ENCODE results near the gene LIMK1.
"Not testable (repeated sequence)": the region's sequence is repeated elsewhere in the genome, so short reads cannot be mapped to it uniquely, and the experiment has no call there.

LIMK1 gene

DNA sequence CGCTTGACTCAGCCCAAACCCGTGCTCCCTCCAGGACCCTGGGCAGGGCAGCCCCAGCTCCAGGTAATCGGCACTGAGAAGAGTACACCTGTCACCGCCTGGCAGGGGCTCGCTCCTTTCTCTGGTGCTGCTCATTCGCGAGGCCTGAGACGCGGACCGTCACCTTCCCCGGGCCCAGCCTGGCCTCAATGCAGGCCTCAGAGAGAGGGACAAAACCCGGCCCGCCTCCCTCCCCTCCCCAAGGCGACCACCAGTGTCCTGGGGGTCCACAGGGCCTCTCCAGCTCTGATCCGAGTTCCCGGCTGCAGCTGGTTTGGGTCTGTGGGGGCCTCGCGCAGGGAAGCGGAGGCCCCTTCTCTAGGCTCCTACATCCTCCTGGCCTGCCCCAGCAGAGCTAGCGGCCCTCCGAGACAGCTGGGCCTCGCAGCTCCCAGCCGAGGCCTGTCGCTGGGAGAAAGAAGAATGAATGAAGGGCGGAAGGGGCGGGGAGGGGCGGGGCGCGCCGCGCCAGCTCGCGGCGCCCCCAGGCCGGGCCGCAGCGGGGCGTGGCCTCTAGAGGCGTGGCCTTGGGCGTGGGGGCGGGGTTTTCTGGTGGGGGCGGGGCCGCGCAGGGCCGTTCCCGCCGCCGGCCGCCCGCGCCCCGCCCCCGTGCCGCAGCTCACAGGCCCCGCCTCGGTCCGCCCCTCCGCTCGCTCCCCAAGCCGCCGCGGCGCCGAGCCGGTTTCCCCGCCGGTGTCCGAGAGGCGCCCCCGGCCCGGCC, at the start of gene LIMK1:
LIMK1 (plus strand) TSS at position 688 of the 760 bp plus-strand sequence. CDS start 187 bp downstream, outside the sequence.
- FAIRE-seq = peak; percentile 67
- DNase-seq (ENCODE audit: extremely low spot score, insufficient read length, low read depth) = peak; percentile 90

DNA sequence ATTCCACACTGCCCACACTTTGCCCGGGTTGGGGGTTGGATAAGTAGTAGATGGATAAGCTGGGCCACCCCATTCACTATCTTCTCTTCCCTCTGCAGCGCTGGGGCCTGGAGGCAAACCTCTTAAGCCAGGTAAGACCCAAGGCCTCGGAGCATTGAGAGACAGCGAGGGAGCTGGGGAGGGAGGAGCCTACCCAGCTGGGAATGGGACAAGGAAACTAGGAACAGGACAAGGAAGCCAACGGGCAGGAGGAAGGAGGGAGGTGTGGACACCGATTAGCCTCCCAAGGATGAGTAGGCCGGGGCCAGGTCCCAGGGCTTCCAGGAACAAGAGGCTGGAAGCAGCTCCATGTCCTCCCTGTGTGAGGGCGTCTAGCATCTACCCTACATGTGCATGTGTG, 46.0 kb upstream of the LIMK1 start:
- no peak for DNase-seq (ENCODE audit: extremely low spot score, insufficient read length, low read depth)
- no peak for FAIRE-seq

DNA sequence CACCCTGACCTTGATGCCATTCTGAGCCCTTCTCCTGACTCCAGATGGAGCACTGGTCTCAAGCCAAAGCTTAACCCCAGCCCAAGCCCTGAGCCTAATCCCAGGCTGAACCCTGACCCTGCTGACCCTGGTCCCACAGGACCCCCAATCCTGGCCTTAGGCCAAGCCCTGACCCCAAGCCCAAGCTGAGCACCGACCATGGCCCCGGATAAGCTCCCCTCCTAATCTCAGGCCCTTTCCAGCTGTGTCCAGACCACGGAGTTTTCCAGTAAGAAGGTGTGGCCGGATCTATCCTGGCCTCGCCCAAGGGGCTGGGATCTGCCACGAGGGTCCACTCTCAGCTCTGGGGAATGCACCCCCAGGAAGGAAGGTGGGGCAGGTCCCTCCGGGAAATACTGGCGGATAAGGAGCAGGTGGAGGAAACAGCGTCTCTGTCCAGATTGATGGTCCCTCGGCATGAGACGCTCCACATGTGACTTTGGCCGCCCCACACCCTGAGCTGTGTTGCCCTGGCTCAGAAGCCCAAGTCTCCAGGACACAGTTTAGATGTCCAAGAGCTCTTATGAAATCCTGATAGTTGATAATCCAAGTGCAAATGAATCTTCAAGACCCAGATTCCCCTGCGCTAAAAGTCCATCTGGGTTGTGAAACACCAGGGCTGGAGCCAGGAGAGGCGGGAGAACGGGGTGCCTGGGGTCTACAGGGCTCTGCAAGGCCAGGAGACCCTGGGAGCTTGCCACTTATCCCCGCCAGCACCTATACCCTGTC, 45.2 kb upstream of the LIMK1 start:
- DNase-seq (ENCODE audit: extremely low spot score, insufficient read length, low read depth) (no peak), FAIRE-seq (no peak)

DNA sequence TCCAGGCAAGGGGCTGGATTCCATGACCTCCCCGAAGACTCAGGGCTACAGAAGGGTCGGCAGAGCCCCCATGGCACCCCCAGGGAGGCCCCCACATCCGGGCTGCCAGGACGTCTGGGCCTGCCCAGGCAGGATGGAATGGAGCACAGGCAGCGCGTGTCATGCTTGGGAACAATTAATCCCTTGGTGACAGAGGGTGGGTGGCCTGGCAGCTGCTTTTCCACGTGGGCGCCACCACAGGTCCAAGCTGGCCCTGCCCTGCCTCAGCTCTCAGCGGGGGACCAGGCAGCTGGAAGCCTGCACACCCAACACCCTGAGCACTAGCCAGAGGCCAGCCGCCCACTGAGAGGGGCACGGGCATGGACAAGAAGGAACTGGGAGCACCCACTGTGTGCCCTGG, 44.3 kb upstream of the LIMK1 start:
- DNase-seq (ENCODE audit: extremely low spot score, insufficient read length, low read depth) = no peak
- FAIRE-seq = no peak

DNA sequence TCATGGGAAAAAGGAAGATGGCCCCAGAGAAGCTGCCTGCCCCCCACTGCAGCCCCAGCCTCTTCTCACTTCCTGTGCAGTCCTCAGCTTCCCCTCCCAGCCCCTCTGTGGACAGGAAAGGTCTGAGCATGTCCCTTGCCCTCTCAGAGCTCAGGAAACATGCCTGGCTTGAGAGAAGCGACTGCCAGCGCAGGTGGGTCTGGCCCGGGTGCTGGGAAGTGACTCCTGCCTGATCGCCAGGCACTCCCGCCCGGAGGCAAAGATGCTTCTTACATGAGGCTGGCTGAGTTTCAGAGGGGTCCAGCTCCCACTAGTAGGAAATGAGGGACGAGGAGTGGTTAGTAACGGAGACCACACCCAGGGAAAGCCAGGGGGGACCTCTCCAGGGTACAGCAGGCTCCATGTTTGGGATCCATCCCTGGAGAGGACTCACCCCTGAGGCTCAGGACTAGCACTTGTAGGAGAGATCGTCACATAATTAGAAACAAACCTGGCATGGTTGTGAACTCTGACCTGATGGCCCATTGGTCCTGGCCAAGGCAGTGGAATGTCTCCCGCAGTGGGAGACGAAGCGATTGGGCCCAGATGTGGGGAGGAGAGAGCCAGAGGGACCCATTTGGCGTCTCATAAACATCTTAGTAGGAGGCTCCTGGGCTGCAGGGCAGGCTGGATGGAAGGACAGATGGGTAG, 43.4 kb upstream of the LIMK1 start:
- DNase-seq (ENCODE audit: extremely low spot score, insufficient read length, low read depth) (no peak), FAIRE-seq (no peak)

DNA sequence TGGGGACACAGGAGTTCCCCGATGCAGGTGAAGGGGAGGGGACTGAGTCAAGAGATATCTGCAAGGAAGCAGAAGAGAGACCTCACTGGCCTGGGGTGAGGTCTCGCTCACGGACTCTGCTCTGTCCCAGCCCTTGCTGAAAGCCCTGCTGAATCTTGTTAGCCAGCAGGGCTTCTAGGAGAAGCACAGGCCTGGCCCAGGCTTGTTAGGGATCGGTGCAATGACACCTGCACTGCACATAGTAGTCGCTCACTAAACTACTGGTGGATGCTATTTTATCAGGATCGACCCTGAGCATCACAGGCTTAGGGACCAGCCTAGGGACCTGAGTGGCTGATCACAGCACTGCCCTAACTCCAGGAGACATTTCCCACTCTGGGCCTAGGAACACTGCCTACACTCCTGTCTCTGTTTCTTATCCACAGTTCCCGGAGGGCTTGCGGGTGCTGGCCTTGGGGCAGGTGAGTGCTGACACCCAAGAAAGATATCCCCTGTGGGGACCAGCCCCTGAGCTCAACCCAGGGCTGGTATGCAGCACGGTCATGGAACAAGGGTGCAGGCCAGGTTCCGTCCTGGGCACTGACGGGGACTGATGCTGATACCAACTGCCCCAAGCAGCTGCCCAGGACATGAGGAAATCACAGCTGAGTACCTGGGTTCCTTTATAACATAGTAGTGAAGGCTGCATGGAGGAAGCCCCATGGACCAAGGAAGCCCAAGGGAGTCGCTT, 42.6 kb upstream of the LIMK1 start:
- FAIRE-seq = no peak
- no peak for DNase-seq (ENCODE audit: extremely low spot score, insufficient read length, low read depth)

DNA sequence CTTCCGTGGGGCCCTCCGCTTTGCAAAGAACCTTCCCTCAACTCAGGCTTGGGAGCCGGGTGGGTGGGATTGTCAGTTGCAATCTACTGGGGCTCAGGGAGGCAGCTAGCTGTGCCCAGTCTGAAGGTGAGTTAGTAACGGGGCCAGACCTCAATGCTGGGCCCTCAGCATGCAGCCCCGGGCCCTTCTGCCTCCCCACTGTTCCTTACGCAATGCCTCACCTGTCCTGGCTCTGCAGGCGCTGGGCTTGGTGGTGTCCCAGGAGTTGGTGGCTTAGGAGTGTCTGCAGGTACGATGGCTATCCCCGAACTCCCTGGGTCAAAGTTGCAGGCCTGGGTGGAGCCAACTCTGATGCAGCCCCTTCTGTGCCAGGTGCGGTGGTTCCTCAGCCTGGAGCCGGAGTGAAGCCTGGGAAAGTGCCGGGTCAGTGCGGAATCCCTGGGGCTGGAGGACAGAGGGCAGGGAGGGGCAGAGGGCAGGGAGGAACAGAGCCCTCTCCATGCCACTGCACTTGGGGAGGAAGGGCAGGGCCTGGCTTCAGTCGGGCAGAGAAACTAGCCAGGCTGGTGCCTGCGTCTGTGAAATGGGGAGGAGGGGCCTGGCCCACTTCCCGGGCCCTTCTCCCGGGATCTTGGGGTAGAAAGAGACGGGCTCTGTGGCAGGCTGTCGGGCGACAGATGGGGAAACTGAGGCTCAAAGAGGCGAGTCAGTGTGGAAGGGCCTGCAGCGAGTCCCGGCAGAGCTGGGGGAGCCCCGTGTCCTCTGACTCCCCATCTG, 40.7 kb upstream of the LIMK1 start:
- FAIRE-seq = no peak
- DNase-seq (ENCODE audit: extremely low spot score, insufficient read length, low read depth) = no peak

DNA sequence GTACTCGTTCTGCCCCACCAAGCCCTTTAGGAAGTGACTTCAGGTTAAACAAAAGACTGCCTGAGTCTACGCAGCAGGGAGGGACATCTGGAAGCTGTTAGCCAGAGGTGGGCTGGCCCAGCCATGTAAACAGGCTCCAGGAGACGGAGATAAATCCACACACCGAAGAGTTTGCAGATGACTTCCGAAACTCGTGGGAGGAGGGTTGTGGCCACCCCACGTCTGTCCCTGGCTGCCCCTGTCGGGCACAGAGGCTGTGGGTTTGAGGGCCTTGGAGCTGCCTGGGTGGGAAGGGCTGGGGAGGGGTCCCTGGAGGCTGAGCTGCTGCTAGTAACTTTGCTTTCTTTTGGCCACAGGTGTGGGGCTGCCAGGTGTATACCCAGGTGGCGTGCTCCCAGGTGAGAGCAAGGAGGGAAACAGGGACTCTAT, 40.1 kb upstream of the LIMK1 start:
- FAIRE-seq (no peak), DNase-seq (ENCODE audit: extremely low spot score, insufficient read length, low read depth) (no peak)

DNA sequence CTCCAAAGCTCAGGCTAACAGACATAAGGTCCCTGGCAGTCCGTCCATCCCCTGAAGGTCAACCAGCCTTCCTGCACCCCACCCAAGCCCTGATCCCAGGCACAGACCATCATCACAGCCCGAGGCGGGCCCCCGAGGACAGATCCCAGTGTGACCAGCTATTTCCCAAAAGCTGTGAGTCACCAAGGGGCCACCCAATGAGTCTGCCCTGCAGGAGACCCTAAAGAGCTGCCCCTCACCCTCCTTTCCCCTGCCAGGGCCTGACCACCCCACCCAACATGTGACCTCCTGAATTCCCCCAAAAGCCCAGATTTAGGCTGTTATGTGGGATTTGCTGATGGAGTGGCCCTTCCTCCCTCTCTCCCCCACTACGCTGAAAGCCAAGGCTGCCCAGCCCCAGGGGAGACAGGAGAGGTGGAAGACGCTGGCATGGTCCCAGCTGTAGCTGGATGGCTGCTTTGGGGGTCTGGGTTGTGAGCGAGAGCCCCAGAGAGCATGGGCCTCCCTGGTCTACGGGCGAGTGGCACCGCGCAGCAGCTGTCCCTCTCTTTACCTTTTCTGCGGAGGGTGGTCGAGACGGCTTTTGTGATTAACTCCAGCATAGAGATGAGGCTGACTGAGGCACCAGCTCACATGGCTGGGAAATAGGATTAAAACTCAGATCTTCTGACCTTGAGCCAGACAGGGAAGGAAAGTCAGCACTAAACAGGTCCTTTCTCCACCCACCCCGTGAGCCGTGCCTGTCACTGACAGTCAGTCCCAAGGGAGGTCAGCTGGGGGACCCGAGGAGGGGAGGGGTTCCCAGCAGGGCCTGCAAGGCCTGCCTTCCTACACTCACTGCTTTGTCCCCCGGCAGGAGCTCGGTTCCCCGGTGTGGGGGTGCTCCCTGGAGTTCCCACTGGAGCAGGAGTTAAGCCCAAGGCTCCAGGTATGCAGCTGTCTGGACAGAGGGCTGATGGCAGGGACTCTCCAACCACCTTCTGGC, 38.9 kb upstream of the LIMK1 start:
- FAIRE-seq (no peak), DNase-seq (ENCODE audit: extremely low spot score, insufficient read length, low read depth) (no peak)

DNA sequence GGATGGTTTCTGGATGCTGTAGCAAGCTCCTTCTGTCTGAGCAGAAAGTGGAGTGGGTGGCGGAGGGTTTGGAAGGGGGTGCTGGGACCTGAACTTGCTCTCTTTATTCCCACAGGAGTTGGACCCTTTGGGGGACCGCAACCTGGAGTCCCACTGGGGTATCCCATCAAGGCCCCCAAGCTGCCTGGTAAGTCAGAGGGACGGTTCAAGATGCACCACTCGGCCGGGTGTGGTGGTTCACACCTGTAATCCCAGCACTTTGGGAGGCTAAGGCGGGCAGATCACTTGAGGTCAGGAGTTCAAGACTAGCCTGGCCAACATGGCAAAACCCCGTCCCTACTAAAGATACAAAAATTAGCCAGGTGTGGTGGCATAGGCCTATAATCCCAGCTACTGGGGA, 37.0 kb upstream of the LIMK1 start:
- FAIRE-seq; DNase-seq (ENCODE audit: extremely low spot score, insufficient read length, low read depth): not testable (repeated sequence)

DNA sequence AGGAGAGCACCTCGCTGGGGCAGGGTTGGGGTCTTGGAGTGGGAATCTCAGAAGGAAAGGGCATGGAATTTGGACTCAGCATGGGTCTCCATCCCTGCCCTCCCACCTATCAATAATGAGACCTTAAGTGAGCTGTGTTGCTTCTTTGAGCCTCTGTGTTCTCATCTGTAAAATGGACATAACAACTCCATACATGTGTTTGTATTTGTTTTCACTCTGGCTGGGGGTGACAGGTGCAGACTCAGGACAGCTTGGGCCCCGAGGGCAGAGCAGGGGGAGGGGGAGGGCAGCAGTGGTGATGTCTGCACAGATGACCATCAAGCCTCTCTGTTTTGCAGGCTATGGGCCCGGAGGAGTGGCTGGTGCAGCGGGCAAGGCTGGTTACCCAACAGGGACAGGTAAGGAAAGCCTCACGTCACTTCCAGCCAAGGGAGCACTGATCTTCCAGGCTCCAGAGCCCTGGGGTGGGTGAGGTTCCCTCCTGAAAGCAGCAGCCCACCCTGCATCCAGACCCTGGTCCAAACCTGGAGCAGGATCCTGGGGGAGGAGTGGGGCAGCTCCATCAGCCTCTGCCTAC, 35.7 kb upstream of the LIMK1 start:
- FAIRE-seq (no peak), DNase-seq (ENCODE audit: extremely low spot score, insufficient read length, low read depth) (no peak)

DNA sequence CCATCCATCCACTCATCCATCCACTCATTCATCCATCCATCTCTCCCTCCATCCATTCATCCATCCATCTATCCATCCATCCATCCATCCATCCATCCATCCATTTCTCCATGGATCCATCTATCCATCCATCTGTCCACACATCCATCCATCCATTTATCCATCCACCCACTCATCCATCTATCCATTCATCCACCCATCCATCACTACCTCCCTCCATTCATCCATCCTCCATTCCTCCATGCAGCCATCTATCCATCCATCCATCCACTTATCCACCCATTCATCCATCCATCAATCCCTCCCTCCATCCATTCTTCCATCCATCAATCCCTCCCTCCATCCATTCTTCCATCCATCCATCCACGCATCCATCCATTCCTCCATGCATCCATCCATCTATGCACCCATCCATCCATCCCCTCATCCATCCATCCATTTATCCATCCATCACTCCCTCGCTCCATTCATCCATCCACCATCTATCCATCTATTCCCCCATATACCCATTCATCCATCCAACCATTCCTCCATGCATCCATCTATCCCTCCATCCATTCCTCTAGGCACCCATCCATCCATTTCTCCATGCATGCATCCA, 34.5 kb upstream of the LIMK1 start:
- DNase-seq (ENCODE audit: extremely low spot score, insufficient read length, low read depth) (no peak), FAIRE-seq (no peak)

DNA sequence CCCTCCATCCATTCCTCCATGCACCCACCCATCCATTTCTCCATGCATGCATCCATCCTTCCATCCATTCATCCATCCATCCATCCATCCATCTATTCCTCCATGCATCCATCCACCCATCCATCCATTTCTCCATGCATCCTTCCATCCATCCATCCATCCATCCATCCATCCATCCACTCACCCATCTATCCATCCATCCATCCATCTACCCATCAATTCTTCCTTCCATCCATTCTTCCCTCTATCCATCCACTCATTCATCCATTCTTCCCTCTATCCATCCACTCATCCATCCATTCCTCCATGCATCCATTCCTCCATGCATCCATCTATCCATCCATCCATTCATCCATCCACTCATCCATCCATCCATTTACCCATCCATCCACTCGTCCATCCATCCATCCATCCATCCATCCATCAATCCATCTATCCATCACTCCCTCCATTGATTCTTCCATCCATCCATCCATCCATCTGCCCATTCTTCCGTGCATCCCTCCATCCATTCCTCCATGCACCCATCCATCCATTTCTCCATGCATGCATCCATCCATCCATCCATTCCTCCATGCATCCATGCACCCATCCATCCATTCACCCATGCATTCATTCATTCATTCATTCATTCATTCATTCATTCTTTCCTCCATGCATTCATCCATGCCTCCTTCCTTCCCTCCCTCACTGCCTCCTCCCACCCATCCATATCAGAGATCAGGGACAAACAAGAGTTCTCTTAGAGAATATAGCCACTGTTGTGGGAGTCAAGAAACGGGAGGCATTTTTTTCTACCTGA, 33.4 kb upstream of the LIMK1 start:
- DNase-seq (ENCODE audit: extremely low spot score, insufficient read length, low read depth) = no peak
- no peak for FAIRE-seq

DNA sequence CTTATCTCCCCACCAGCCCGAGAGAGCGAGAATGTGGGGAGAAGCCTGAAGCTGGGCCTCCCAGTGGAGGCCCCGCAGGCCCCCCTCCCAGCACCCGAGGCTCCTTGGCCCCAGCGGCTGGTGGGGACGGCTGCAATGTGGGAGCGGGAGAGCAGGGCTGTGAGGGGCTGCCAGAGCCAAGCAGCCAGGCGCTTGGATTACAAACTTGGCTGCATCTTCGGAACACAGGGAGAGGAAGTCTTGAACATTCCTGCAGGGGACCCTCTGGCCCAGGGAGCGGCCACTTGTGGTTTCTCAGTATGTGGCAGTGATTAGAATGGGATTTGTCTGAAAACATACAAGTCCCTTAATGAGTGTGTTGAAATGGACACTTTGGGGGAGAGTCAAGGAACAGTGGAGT, 32.4 kb upstream of the LIMK1 start:
- DNase-seq (ENCODE audit: extremely low spot score, insufficient read length, low read depth) = no peak
- FAIRE-seq = no peak

DNA sequence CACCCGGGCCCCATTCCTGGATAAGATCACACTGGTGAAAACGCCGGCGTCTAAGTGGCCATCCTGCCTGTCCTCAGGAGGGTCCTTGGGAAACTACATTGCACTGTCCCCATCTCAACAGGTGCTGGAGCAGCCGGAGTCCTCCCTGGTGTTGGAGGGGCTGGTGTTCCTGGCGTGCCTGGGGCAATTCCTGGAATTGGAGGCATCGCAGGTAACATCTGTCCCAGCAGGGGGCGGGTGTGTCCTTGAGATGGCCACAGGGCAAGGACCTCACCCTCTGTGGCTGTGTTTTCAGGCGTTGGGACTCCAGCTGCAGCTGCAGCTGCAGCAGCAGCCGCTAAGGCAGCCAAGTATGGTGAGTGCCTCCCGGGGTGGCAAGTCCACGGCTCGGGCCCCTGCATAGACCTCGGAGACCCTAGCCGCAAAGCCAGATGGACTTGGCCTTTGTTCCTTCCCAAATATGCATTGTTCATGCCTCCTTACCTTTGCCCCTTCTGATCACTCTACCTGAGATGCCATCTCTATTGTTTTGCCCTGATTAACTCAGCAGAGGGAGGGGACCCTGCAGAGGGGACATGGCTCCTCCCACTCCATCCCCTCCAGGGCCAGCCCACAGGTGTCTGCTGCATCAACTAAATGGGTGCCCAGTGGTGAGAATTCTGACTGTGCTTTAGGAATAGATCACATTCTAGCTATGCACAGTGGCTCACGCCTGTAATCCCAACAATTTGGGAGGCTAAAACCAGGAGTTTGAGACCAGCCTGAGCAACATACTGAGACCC, 31.8 kb upstream of the LIMK1 start:
- no peak for DNase-seq (ENCODE audit: extremely low spot score, insufficient read length, low read depth)
- no peak for FAIRE-seq

DNA sequence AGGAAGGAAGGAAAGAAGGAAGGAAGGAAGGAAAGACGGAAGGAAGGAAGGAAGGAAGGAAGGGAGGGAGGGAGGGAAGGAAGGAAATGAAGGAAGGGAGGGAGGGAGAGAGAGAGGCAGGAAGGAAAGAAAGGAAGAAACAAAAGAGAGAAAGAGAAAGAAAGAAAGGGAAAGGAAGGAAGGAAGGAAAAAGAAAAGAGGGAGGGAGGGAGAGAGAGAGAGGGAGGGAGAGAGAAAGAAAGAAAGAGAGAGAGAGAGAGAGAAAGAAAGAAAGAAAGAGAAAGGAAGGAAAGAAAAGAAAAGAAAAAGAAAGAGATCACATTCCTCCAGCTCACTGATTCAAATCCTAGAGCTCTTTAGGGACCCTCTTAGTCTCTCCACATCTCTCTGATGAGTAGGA, 31.0 kb upstream of the LIMK1 start:
- FAIRE-seq (no peak), DNase-seq (ENCODE audit: extremely low spot score, insufficient read length, low read depth) (no peak)

All from GM18507 (cell line).